Measurements from ENCODE around the gene ADAM17. TPM values are rescaled to one million over a fixed set of nuclear protein-coding genes. Genes with fewer than 3 reads are reported as not detected.
A peak's percentile ranks its signal among the peaks of the same experiment; 100 is the strongest.

The ADAM17 gene
- total and polyA plus RNA-seq, 2 donors (not counting 1 experiment from before 2014, with no cell fraction given) = 12.3 to 69.9 TPM

GRCh38 chr2:9477914-9478313, 77.7 kb downstream of the ADAM17 start:
- H3K9ac ChIP-seq (ENCODE audit: insufficient read depth, low read length) = no peak overlapping the region
- H3K4me3 ChIP-seq (replicated peaks in 1 of 4; ENCODE audit: control extremely low read depth in 1 of 4, insufficient read depth in 1 of 4, low read depth in 3 of 4, low read length in 4 of 4) = no peak overlapping the region
- no peaks in the 10 kb centered on the region for H3K27me3 ChIP-seq (ENCODE audit: control insufficient read depth, insufficient read depth, low read length)
- no peak for DNase-seq (ENCODE audit: low read depth in 2 of 2)
- no peak overlapping the region for H2AFZ ChIP-seq (ENCODE audit: low read length)
- no peaks in the 10 kb centered on the region for H3K9me3 ChIP-seq (ENCODE audit: control insufficient read depth, insufficient read depth, low read depth, low read length)
- H4K20me1 ChIP-seq (ENCODE audit: control insufficient read depth, extremely low read depth, insufficient read depth, low read length) = no peaks in the 10 kb centered on the region
- TF ChIP-seq EZH2 (IDR thresholded peaks at IDR 0.05; ENCODE audit: low read length, missing control alignments) (no peak), CTCF (conservative IDR thresholded peaks at IDR 0.05 in 1 of 2, IDR thresholded peaks at IDR 0.05 in 1 of 2; ENCODE audit: low read depth in 1 of 2, low read length in 2 of 2) (no peak)
- H3K36me3 ChIP-seq (ENCODE audit: control insufficient read depth, insufficient read depth, low read length) = peaks cover 15% of the 10 kb centered on the region
- peaks cover 27% of the 10 kb centered on the region for H3K79me2 ChIP-seq (ENCODE audit: control insufficient read depth, insufficient read depth, low read length)
- H3K27ac ChIP-seq (ENCODE audit: insufficient read depth, low read length) = no peak overlapping the region
- H3K4me2 ChIP-seq (ENCODE audit: extremely low read depth, insufficient read depth, low read length) = no peak overlapping the region
- peaks cover 5% of the 10 kb centered on the region for H3K4me1 ChIP-seq (ENCODE audit: control insufficient read depth, extremely low read depth, insufficient read depth, low read length)

- Histone ChIP-seq H3K79me2 (ENCODE audit: control insufficient read depth, insufficient read depth, low read length) (peaks cover 27% of the 10 kb centered on the region), H3K9ac (ENCODE audit: insufficient read depth, low read length) (peak within 1 kb of the TSS; percentile 92), H4K20me1 (ENCODE audit: control insufficient read depth, extremely low read depth, insufficient read depth, low read length) (no peaks in the 10 kb centered on the region), H3K36me3 (ENCODE audit: control insufficient read depth, insufficient read depth, low read length) (peaks cover 5% of the 10 kb centered on the region), H3K9me3 (ENCODE audit: control insufficient read depth, insufficient read depth, low read depth, low read length) (no peaks in the 10 kb centered on the region), H3K27ac (ENCODE audit: insufficient read depth, low read length) (peak within 1 kb of the TSS; percentile 91), H3K27me3 (ENCODE audit: control insufficient read depth, insufficient read depth, low read length) (no peaks in the 10 kb centered on the region), H2AFZ (ENCODE audit: low read length) (peak within 1 kb of the TSS; percentile 82), H3K4me3 (replicated peaks in 1 of 4; ENCODE audit: control extremely low read depth in 1 of 4, insufficient read depth in 1 of 4, low read depth in 3 of 4, low read length in 4 of 4) (peak within 1 kb of the TSS; percentile 68 to 88 (median 85)), H3K4me2 (ENCODE audit: extremely low read depth, insufficient read depth, low read length) (peak within 1 kb of the TSS; percentile 89), H3K4me1 (ENCODE audit: control insufficient read depth, extremely low read depth, insufficient read depth, low read length) (peaks cover 5% of the 10 kb centered on the region)
- peak; percentile 29 to 37 for DNase-seq (ENCODE audit: low read depth in 2 of 2)
- no peak for TF ChIP-seq CTCF (conservative IDR thresholded peaks at IDR 0.05 in 1 of 2, IDR thresholded peaks at IDR 0.05 in 1 of 2; ENCODE audit: low read depth in 1 of 2, low read length in 2 of 2)
- TF ChIP-seq EZH2 (IDR thresholded peaks at IDR 0.05; ENCODE audit: low read length, missing control alignments) = no peak
Observed at GRCh38 chr2:9474361-9475057, 81.1 kb downstream of the ADAM17 start, which contains the start of gene IAH1. Gene IAH1 (plus strand): TSS chr2:9474551. CDS start chr2:9474567, 16 bp downstream.

- Histone ChIP-seq H2AFZ (ENCODE audit: low read length) (peak overlapping the region; percentile 75), H3K27me3 (ENCODE audit: control insufficient read depth, insufficient read depth, low read length) (no peaks in the 10 kb centered on the region), H4K20me1 (ENCODE audit: control insufficient read depth, extremely low read depth, insufficient read depth, low read length) (no peaks in the 10 kb centered on the region), H3K9me3 (ENCODE audit: control insufficient read depth, insufficient read depth, low read depth, low read length) (no peaks in the 10 kb centered on the region), H3K36me3 (ENCODE audit: control insufficient read depth, insufficient read depth, low read length) (peaks cover 7% of the 10 kb centered on the region), H3K4me3 (replicated peaks in 1 of 4; ENCODE audit: control extremely low read depth in 1 of 4, insufficient read depth in 1 of 4, low read depth in 3 of 4, low read length in 4 of 4) (peak overlapping the region; percentile 56 to 86 (median 76)), H3K79me2 (ENCODE audit: control insufficient read depth, insufficient read depth, low read length) (peaks cover 27% of the 10 kb centered on the region), H3K27ac (ENCODE audit: insufficient read depth, low read length) (peak overlapping the region; percentile 91), H3K4me2 (ENCODE audit: extremely low read depth, insufficient read depth, low read length) (peak overlapping the region; percentile 89), H3K9ac (ENCODE audit: insufficient read depth, low read length) (peak overlapping the region; percentile 92), H3K4me1 (ENCODE audit: control insufficient read depth, extremely low read depth, insufficient read depth, low read length) (peaks cover 5% of the 10 kb centered on the region)
- TF ChIP-seq EZH2 (IDR thresholded peaks at IDR 0.05; ENCODE audit: low read length, missing control alignments) (no peak), CTCF (conservative IDR thresholded peaks at IDR 0.05 in 1 of 2, IDR thresholded peaks at IDR 0.05 in 1 of 2; ENCODE audit: low read depth in 1 of 2, low read length in 2 of 2) (no peak)
- peak in 1 of 2 donors; percentile 32 for DNase-seq (ENCODE audit: low read depth in 2 of 2)
Observed at GRCh38 chr2:9473985-9474360, 81.7 kb downstream of the ADAM17 start.

Measured in fibroblast of lung (primary cell).